Stimulated activated CD4-positive, alpha-beta T cell treated with anti-CD3 and anti-CD28 coated beads, Interleukin-15, amount 100 ng/mL, for 24 hours (primary cell): ENCODE data around the gene E2F3.
"Not testable (repeated sequence)": the region's sequence is repeated elsewhere in the genome, so short reads cannot be mapped to it uniquely, and the experiment has no call there.

Experiments
- DNase-seq: peaks from one replicate; pipeline ENCODE4 v3.0.0-alpha.2; 2020

The E2F3 gene

GRCh38 chr6:20472748-20473147 lies 71.1 kb downstream of the E2F3 start:
- DNase-seq = no peak

GRCh38 chr6:20473518-20473917 lies 71.8 kb downstream of the E2F3 start:
- DNase-seq = no peak

- DNase-seq = no peak
Measured at GRCh38 chr6:20474874-20475542, 73.3 kb downstream of the E2F3 start.

DNA sequence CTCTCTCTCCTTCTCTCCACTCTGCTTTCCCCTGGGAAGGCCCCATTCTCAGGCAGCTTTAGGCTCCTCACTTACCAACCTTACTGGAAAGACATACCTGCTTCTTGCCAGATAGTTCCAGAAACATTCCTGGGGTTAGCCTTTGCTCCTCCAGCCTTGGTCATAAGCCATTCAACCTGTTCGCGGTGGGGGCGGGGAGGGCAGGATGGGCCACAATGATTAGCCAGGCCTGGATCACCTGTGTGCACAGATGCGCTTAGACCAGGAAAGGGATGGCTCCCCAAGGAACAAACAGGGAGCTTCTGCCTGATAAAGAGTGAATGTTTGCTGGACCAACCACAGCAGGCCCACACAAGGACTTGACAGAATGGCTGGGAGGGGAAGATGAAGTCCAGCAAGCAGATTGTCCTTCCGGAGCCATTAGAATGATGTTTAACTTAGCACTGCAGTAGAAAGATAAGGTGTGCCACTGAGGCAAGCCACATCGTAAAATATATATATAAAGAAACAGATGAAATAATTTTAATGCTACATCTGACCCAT lies 74.9 kb downstream of the E2F3 start:
- no peak for DNase-seq

- DNase-seq = no peak
Measured at GRCh38 chr6:20477485-20477884, 75.8 kb downstream of the E2F3 start.

DNA sequence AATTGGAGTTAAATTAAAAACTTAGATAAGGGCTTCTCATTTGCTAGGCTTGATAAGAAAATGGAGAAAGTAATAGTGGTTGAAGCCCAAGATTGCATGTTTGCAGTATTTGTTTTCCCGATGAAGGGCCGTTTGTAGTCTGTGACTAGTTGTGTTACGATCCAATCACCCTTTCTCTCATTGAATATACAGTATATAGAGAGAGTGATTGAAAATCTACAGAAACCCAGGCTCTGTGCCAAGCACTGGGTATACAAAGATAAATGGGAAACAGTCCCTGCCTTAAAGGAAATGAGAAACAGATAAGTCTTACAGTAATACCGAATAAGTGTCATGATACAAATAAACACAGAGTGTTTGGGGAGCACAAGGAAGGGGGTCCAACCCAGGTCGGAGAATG lies 77.4 kb downstream of the E2F3 start:
- no peak for DNase-seq

DNA sequence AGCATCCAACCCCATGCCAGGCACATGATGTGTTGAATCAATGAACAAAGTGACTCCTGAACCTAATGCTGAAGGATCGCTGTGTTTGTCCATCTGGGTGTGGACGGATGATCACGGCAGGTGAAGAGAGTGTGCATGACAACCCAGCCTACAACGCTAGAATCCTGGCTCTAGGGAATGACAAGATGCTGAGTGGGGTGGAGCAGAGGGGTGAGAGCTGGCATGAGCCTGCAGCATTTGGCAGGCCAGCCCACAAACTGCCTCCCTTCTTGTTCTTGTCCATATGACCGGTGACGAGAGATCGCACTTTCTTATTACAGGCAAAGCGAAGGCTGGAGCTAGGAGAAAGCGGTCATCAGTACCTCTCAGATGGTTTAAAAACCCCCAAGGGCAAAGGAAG lies 77.8 kb downstream of the E2F3 start:
- DNase-seq = no peak

GRCh38 chr6:20481281-20481680 lies 79.6 kb downstream of the E2F3 start:
- DNase-seq = no peak

GRCh38 chr6:20483887-20484497 lies 82.3 kb downstream of the E2F3 start:
- DNase-seq = no peak

DNA sequence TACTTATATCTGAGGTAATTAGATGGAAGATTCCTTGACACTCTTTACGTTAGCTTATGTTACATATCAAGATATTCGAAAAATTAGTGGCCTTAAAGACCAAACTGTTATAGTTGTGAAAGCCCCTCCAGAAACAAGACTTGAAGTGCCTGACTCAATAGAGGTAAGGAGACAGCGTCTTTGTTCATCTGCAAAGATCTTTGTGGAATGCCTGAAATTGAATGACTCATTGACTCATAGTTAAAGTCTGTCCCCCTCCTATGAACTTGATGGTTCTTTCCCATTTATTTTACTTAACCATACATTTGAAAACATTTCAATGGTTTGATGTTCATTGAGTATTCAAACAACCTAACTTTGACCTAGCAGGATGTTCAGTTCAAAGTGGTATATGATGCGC lies 85.0 kb downstream of the E2F3 start:
- DNase-seq = no peak

- no peak for DNase-seq
Measured at GRCh38 chr6:20487669-20488375, 86.1 kb downstream of the E2F3 start.

DNA sequence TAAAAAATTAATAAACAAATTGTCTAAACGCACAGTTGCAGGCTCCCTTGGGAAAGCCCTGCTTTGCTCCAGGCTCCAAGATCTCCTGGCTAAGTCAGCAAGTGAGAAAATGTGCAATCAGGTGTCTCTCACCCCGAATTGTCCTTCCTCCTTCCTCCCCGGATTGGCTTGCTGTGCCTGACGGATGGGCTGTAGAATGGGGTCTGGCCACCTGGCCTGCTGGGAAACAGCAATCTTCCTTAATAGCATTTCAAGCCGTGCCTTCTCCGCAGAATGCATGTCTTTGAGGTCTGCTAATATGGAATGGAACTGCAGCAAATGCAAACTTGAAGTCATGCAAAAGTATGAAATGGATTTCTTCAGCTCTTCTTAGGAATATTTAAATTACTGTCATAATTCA lies 88.9 kb downstream of the E2F3 start:
- DNase-seq = no peak

DNA sequence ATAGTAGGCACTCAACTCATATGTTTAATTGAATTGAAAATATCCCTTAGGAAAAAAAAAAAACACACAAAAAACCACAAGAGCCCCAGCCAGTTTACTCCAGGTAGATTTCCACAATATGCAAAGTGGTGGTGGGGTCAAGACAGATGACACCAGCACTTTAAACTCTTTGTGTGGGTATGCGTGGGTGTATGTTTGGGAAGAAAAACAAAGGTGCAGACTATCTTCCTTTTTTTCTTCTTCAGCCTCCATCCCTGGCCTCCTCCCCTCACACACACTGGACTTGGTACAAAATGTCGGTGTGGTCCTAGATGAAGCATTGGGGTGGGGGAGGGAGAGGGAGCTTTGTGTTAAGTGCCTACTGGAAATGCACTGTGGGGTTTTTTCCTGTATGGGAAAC lies 90.4 kb downstream of the E2F3 start:
- no peak for DNase-seq

GRCh38 chr6:20497216-20498040 lies 95.7 kb downstream of the E2F3 start:
- no peak for DNase-seq

GRCh38 chr6:20498041-20498385 lies 96.3 kb downstream of the E2F3 start:
- no peak for DNase-seq

DNA sequence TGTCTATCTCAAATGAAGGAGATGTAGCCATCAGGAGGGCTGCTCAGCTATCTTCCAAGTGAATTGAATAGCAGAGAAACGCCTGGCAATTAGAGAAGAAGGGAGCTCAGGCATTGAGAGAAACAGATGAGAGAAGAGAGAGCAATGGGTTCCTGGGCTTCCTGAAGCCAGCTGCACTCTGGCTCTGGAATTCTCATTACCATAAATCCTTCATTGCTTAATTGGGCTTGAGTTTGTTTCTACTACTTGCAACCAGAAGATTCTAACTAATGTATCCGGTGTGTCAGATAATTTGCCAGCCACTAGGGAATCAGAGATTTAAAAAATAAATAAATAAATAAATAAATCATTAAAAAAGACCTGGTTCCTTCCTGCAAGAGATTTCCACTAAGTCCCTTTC lies 107.5 kb downstream of the E2F3 start:
- DNase-seq = no peak

- no peak for DNase-seq
Measured at GRCh38 chr6:20511852-20512251, 110.2 kb downstream of the E2F3 start.

DNA sequence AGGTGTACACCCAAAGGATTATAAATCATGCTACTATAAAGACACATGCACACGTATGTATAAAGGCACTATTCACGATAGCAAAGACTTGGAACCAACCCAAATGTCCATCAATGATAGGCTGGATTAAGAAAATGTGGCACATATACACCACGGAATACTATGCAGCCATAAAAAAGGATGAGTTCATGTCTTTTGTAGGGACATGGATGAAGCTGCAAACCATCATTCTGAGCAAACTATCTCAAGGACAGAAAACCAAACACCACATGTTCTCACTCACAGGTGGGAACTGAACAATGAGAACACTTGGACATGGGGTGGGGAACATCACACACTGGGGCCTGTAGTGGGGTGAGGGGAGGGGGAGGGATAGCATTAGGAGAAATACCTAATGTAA lies 123.5 kb downstream of the E2F3 start:
- DNase-seq = not testable (repeated sequence)

DNA sequence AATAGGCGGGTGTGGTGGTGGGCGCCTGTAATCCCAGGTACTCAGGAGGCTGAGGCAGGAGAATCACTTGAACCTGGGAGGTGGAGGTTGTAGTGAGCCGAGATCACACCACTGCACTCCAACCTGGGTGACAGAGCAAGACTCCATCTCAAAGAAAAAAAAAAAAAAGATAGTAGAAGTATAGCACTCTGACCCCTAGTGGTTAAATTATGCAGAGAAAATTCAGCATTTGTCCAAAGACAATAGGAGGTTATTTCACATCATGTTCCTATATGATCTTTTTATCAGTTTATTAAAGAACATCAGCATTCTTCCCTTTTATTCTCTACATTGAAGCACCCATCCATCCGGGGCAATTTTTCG lies 127.4 kb downstream of the E2F3 start:
- not testable (repeated sequence) for DNase-seq

GRCh38 chr6:20532881-20533280 lies 131.2 kb downstream of the E2F3 start:
- no peak for DNase-seq

- DNase-seq = no peak
Measured at GRCh38 chr6:20533746-20534294, 132.1 kb downstream of the E2F3 start.

GRCh38 chr6:20534295-20535262 lies 132.9 kb downstream of the E2F3 start, which contains the start of gene CDKAL1:
CDKAL1 (plus strand) TSS chr6:20534457; CDS start chr6:20546351, 11,894 bp downstream.
- DNase-seq = peak; percentile 90
